HG02981 (cell line): Measurements from ENCODE around the gene GZMM.
A peak's percentile ranks its signal among the peaks of the same experiment; 100 is the strongest.

Source experiments
- ATAC-seq: cut with Tn5 transposase; IDR thresholded peaks from one replicate; pipeline ENCODE4 v1.9.1; 2021; ENCODE audit warnings: mild to moderate bottlenecking, moderate library complexity; ENCODE audit not compliant: unreplicated experiment

Gene GZMM

DNA sequence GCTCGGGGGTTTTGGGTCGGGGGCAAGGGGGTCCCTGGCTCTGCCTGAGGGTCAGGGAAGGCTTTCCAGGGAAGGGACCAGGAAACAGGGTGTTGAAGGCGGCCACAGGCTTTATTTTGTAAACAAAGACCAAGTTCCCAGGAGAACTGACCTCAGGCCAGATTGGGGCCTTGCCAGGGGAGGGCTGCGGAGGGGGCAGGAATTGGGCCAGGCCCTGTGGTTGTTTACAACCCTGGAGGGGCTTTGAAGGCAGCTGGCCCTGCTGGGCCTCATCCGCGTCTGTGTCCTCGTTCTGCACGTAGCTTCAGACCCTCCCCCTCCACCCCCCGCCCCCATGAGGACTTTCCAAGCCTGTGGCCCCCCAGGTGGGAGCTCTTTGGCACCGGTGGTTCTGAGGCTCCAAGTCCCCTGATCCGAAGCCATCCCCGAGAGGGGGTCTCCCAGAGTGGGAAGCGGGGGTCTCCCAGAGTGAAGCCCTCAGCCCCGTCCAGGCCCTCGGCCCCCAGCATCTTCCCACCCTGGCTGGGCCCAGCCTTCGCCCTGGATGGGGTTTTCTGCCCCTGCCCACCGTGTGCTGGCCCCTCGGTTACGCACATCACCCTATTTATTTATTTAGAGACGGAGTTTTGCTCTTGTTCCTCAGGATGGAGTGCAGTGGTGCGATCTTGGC lies 15.1 kb downstream of the GZMM start:
- no peak for ATAC-seq

- ATAC-seq, result no peak
Observed at GRCh38 chr19:560121-560520, 16.3 kb downstream of the GZMM start.

DNA sequence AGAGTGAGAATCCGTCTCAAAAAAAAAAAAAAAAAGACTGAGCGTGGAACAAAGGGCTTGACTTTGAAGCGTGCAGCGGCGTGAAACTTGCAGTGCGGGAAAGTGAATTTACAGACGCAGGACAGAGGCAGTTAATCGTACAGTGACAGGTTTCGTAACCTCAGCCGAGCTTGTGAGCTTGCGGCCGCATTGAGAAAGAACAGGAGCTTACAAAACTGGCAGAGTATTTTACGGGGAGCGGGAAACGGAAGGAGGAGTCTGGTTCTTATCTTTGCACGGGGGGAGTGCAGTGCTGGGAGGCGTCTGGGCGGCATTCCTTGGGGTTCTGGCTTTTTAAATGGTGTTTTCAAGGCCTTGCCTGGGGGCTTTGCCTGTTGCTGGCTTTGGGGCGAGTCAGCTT lies 22.6 kb downstream of the GZMM start:
- no peak for ATAC-seq

DNA sequence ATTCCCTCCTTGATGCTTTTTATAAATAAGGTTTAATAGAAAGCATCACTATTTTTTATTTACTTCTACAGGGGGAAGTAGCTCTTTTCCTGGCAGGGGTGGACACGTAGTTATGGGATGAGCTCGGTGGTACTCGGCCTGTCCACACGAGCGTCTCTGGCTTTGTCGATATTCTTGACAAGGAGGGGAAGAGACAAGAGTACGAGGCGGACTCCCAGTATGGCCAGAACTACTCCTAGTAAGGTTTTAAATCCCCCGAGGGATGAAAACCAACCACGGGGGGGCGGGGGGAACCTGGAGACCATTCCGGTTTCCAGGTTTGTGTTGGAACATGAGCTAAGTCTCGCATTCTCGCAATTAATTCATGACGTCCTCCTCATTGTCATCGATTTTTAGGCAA lies 23.0 kb downstream of the GZMM start:
- ATAC-seq, result no peak

DNA sequence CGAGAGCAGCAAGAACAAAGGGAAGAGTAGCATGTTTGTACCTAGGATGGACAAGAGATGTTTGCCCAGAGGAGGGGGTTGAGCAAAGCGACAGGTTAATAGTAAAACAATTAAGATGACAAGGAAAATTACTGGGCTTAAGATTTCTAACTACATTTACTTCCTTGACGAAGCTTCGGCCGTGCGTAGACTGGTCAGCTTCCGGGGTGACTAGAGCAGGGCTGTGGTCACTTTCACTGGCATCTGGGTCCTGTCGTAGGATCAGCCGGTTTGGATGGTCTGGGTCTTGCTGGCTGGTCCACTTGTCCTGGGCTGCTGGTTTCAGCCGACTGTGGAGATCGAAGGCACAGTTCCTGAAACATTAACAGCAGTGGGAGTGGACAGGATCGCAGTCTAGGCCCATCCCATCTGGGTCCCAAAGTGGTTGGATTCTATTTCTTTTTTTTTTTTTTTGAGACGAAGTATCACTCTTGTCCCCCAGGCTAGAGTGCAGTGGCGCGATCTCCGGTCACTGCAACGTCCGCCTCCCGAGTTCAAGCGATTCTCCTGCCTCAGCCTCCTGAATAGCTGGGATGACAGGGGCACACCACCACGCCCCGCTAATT lies 23.5 kb downstream of the GZMM start:
- ATAC-seq, result no peak

DNA sequence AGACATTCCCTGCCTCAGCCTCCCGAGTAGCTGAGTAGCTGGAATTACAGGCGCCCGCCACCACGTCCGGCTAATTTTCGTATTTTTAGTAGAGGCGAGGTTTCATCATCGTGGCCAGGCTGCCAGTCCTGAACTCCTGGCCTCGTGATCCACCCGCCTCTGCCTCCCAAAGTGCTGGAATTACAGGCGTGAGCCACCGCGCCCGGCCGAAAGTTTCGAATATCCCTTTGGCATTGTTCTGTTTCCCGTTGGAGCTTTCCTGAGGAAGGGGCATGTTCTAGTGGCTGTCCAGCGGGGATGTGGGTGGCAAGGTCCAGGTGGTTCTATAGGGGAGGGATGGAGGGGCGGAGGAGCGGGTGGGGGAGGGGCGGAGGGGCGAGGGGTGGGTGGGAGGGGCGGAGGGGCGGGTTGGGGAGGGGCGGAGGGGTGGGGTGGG lies 26.4 kb downstream of the GZMM start:
- no peak for ATAC-seq

- ATAC-seq, result no peak
Observed at GRCh38 chr19:570937-571565, 27.2 kb downstream of the GZMM start.

DNA sequence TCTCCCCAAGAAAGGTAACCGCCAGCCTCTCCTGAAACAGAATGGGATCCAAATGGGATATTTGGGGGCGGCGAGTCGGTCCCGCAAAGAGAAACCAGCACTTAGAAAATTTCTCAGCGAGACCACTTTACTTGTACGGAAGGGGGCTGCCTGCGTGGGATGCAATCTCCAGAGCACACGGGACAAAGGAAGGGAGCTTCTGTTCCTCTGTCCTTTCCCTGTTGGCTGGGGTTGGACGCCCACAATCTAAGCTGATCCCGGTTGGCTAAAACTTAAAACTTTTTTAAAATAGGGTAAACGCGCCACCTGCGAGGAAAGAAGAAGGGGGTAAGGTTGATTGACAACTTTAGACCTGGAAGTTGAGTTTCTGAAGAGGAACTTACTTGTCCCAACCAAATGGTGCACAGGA lies 27.7 kb downstream of the GZMM start:
- ATAC-seq, result no peak

GRCh38 chr19:572140-572742 lies 28.4 kb downstream of the GZMM start, which contains the start of gene BSG:
TSS of gene BSG (plus strand) at chr19:572596. CDS start at chr19:572635, 39 bp downstream.
- ATAC-seq, result peak; percentile 80

- no peak for ATAC-seq
Observed at GRCh38 chr19:572743-573518, 29.1 kb downstream of the GZMM start.

DNA sequence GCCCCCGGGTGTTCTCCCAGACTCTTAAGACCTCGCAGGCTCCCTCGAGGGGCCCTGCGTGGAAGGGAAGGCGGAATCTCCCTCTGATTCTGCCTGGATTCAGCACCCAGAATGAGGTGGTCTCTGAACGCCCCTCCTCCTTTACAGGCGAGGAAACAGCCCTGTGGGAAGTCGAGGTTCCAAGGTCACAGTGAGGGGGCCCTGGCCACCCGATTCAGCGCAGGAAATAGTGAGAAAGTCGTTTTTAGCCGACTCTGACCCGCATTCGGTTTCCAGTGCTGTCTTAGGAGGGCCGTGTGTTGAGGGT lies 29.6 kb downstream of the GZMM start:
- ATAC-seq, result no peak

DNA sequence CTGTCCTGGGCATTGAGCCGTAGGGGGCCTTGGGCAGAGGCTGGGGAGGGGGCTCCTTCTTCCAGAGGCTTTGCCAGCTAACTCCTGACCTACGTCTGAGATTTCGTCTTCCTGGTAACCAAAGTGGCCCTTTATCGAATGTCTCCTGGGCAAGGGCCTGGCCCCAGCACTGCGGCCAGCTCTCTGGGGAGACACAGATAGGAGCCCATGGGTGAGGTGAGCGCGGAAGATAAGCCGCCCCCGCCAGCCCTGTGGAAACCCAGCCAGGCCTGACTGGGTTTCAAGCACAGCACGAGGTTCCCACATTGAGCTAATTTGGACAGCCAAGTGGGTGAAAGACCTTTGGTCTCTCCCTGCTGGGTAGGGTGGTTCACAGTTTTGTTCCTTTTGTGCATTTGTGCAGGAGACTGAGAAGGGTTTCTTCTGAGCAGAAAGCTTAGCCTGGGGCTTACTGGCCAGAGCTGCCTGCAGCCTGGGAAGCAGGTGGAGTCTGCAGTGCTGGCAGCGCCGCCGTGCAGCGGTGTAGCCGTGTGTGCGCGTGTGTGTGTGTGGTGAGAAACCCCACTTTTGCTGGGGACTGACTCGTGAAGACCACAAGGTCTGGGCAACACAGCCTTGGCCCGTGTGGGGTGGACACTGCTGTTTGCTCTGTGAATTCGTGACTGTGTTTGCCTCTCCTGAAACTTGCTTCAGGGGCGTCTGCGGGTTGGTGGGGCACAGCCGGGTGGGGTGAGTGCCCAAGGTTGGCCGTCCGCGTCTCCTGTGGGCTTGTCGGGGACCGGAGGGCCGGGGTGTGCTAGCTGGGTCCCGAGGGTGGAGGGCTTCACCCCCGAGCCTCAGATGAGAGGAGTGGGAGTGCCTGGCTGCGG lies 31.0 kb downstream of the GZMM start:
- ATAC-seq, result no peak

GRCh38 chr19:575527-576506 lies 32.0 kb downstream of the GZMM start:
- no peak for ATAC-seq

- ATAC-seq, result no peak
Observed at GRCh38 chr19:576768-577438, 33.0 kb downstream of the GZMM start.

DNA sequence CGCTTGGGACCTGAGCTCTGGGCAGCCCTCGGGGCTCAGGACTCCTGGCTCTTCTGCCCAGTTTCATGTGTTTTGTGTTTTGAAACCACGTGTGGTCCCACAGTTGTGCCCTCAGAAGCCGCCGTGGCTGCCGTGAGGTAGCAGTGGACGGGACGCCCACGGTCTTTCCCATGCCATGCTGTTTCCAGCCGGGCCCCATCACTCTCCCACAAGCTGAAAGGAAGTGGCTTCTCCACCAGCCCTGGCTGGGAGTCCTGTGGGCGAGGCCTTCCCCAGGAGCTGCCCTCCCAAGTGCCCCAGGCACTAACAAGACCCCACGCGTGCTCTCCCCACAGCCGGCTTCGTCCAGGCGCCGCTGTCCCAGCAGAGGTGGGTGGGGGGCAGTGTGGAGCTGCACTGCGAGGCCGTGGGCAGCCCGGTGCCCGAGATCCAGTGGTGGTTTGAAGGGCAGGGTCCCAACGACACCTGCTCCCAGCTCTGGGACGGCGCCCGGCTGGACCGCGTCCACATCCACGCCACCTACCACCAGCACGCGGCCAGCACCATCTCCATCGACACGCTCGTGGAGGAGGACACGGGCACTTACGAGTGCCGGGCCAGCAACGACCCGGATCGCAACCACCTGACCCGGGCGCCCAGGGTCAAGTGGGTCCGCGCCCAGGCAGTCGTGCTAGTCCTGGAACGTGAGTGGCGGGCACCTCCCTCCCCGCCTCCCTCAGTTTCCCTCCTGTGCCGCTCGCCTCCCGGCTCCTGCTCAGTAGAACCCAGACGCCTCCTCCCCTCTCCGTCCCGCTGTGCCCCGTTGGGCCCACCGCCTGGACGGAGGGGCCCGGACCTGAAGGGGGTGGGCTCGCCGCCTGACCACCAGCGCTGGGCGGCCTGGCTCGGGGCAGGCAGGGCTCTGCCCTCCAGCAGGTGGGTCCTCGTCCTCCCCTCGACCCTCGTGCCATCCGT lies 33.9 kb downstream of the GZMM start:
- ATAC-seq, result no peak

DNA sequence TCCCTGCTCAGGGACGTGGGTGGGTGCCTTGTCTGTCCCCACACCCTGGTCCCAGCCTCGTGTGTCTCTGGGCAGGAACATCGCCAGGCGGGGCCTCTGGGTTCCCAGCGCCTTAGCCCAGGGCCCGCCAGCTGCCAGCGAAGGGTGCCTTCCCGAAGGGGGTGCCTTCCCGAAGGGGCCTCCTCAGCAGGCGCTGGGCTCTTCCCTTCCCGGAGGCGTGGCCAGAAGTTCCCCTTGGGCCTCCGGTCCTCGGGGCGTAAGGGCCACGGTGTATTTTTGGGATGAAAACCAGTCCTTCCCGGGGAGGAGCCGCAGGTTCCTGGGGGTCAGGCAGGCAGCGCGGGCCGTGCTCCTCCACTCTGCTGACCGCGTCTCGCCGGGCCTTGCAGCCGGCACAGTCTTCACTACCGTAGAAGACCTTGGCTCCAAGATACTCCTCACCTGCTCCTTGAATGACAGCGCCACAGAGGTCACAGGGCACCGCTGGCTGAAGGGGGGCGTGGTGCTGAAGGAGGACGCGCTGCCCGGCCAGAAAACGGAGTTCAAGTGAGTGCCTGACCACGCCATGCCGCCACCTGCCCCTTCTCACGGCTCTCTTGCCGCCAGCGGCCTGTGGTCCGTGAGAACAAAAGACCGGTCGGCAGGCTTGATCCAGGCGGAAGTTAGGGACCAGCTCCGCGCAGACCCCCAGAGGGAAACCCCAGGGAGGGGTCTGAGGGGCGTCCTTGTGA lies 35.4 kb downstream of the GZMM start:
- ATAC-seq, result no peak

- no peak for ATAC-seq
Observed at GRCh38 chr19:579842-580155, 35.9 kb downstream of the GZMM start.
